Uterus (tissue), 4 donors: ENCODE data around the gene CDCA3. TPM values are rescaled to one million over a fixed set of nuclear protein-coding genes. Genes with fewer than 3 reads are reported as not detected.

ENCODE experiments used
- DNase-seq, 2 donors: peaks; one replicate each; pipeline ENCODE4 v3.0.0-alpha.2; 2019 to 2020
- H3K27ac ChIP-seq, 2 donors: fragments of 200-600 bp; sonication (generic); 1 replicate in 1 of 2; 2 replicates in 1 of 2; pipeline ENCODE4 v1.5.1; 2016 to 2018
- H3K27me3 ChIP-seq, 2 donors: fragments of 200-600 bp; sonication (generic); one replicate each; pipeline ENCODE4 v1.5.1; 2018 to 2019; ENCODE audit warnings: control low read depth in 1 of 2
- H3K36me3 ChIP-seq, 2 donors: fragments of 200-600 bp; sonication (generic); one replicate each; pipeline ENCODE4 v1.5.1; 2019; ENCODE audit warnings: control low read depth in 1 of 2
- H3K4me1 ChIP-seq, 2 donors: fragments of 200-600 bp; sonication (generic); one replicate each; pipeline ENCODE4 v1.5.1; 2018 to 2019; ENCODE audit warnings: control low read depth in 1 of 2
- H3K4me3 ChIP-seq, 2 donors: fragments of 200-600 bp; sonication (generic); 1 replicate in 1 of 2; 2 replicates in 1 of 2; pipeline ENCODE4 v1.5.1; 2018 to 2019; ENCODE audit warnings: mild to moderate bottlenecking in 1 of 2
- H3K9me3 ChIP-seq, 2 donors: fragments of 200-600 bp; sonication (generic); one replicate each; pipeline ENCODE4 v1.5.1; 2019; ENCODE audit warnings: control low read depth in 1 of 2
- CTCF ChIP-seq, 4 experiments: fragments of 200-600 bp in 2 of 4; fragments of 450-650 bp in 2 of 4; sonication (generic) in 2 of 4; IDR thresholded peaks; one replicate each; pipeline ENCODE4 v1.5.1; 2016 to 2019; ENCODE audit warnings: antibody characterized with exemption in 4 of 4, mild to moderate bottlenecking in 2 of 4, moderate library complexity in 1 of 4
- POLR2A ChIP-seq, 2 donors: fragments of 450-650 bp; IDR thresholded peaks; one replicate each; pipeline ENCODE4 v1.6.1; 2016; ENCODE audit warnings: antibody characterized with exemption in 2 of 2, mild to moderate bottlenecking in 1 of 2, moderate library complexity in 1 of 2
- intact Hi-C: fragments of 100-400 bp; cut with DNase I; formaldehyde crosslinking; loops from one replicate; pipeline ENCODE4 v1.15.1; 2023; ENCODE audit warnings: low total_unique reads
- total RNA-seq, 4 donors: library from RNA; depleted of rRNA in 3 of 4; stranded (reverse); fragments of >200 nt in 3 of 4; gene quantifications; one replicate each; pipeline versions ENCODE4 v1.1.0 to v1.2.4, GENCODE V29; 2014 to 2023
- donor health status: DM: yes; HTN: yes; CAD: no.

The CDCA3 gene
- total RNA-seq, 4 donors from 2014 or later, result 0.76 to 9.6 TPM; not detected in 2

DNA sequence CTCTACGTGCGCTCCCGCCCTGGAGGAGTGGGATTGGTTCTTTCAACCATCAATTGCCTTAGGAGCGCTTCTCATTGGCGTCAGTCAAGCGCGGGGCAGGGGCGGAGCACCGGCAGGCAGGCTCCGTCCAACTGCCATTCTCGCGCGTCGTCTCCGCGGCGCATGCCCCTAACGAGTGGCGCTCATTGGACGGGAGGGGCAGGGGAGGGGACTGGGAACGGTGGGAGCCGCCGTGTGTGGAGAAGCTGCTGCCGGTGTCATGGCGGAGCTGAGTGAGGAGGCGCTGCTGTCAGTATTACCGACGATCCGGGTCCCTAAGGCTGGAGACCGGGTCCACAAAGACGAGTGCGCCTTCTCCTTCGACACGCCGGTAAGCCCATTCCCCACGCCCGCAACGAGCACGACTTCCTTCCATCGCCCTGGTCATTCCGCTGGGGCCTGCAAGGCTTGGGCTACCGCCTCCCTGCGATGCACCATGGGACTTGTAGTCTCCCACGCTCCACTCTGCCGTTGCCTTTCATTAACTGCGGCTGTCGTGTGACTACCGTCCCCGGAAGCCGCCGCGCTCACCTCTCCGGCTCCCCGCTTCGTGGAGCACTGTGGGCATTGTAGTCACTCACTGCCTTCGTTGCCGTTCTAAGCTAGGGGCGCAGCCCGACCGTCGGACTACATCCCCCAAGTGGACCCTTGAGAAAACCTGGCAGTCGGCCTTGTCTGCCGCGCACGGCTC lies 1.0 kb upstream of the CDCA3 start, which contains the start of gene USP5:
Gene USP5 (plus strand): TSS at position 230 of the 730 bp plus-strand sequence. CDS start 30 bp downstream, at position 260.
- peak within 1 kb of the TSS; percentile 88 to 91 for H3K27ac ChIP-seq
- no peaks in the 10 kb centered on the region for H3K36me3 ChIP-seq
- no peaks in the 10 kb centered on the region for H3K4me1 ChIP-seq
- DNase-seq, result peak; percentile 98 to 99
- H3K4me3 ChIP-seq, result peak within 1 kb of the TSS; percentile 50 to 77
- intact Hi-C loops, result no loop called here
- H3K9me3 ChIP-seq, result no peaks in the 10 kb centered on the region
- TF ChIP-seq CTCF (IDR thresholded peaks at IDR 0.05) (peak in 1 of 4 experiments; percentile 27), POLR2A (IDR thresholded peaks at IDR 0.05) (peak in 1 of 2 donors; percentile 59)
- no peaks in the 10 kb centered on the region for H3K27me3 ChIP-seq

- no peaks in the 10 kb centered on the region for H3K9me3 ChIP-seq
- intact Hi-C loops, result no loop called here
- H3K4me1 ChIP-seq, result no peaks in the 10 kb centered on the region
- peak overlapping the region in 1 of 2 donors; percentile 77 for H3K4me3 ChIP-seq
- H3K36me3 ChIP-seq, result no peaks in the 10 kb centered on the region
- H3K27me3 ChIP-seq, result no peaks in the 10 kb centered on the region
- peak overlapping the region in 1 of 2 donors; percentile 88 for H3K27ac ChIP-seq
- DNase-seq, result no peak
- TF ChIP-seq CTCF (IDR thresholded peaks at IDR 0.05) (no peak), POLR2A (IDR thresholded peaks at IDR 0.05) (no peak)
Observed at GRCh38 chr12:6850796-6851152, 312 bp downstream of the CDCA3 start.

GRCh38 chr12:6849976-6850560 lies 1.0 kb downstream of the CDCA3 start:
- TF ChIP-seq CTCF (IDR thresholded peaks at IDR 0.05) (no peak), POLR2A (IDR thresholded peaks at IDR 0.05) (no peak)
- no peaks in the 10 kb centered on the region for H3K27me3 ChIP-seq
- H3K27ac ChIP-seq, result no peak overlapping the region
- H3K36me3 ChIP-seq, result no peaks in the 10 kb centered on the region
- intact Hi-C loops, result no loop called here
- H3K4me1 ChIP-seq, result no peaks in the 10 kb centered on the region
- no peak for DNase-seq
- no peak overlapping the region for H3K4me3 ChIP-seq
- no peaks in the 10 kb centered on the region for H3K9me3 ChIP-seq

DNA sequence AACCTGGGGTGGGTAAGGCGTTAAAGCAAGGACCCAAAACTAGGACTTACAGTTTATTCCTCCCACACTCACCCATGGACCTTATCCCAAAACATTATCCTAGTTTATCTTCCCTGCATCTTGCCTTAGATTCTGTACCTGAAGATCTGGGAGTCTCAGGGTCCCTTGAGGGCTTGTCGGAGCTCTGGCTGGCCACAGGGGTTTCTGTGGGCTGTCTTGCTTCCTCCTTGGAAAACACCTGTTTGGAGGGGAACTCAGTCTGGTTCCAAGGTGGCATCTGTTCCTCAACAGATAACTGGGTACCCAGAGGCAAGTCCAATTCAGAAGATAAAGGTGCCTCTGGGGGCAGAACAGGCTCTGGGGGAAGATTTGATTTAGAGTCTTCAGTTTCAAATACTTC lies 1.7 kb downstream of the CDCA3 start:
- no peaks in the 10 kb centered on the region for H3K27me3 ChIP-seq
- no peak for DNase-seq
- H3K4me3 ChIP-seq, result no peak overlapping the region
- H3K36me3 ChIP-seq, result no peaks in the 10 kb centered on the region
- H3K9me3 ChIP-seq, result no peaks in the 10 kb centered on the region
- H3K4me1 ChIP-seq, result no peaks in the 10 kb centered on the region
- TF ChIP-seq CTCF (IDR thresholded peaks at IDR 0.05) (no peak), POLR2A (IDR thresholded peaks at IDR 0.05) (no peak)
- intact Hi-C loops, result no loop called here
- no peak overlapping the region for H3K27ac ChIP-seq

- intact Hi-C loops, result no loop called here
- no peaks in the 10 kb centered on the region for H3K27me3 ChIP-seq
- H3K4me3 ChIP-seq, result no peak overlapping the region
- H3K27ac ChIP-seq, result no peak overlapping the region
- no peaks in the 10 kb centered on the region for H3K36me3 ChIP-seq
- no peaks in the 10 kb centered on the region for H3K4me1 ChIP-seq
- TF ChIP-seq POLR2A (IDR thresholded peaks at IDR 0.05) (no peak), CTCF (IDR thresholded peaks at IDR 0.05) (no peak)
- H3K9me3 ChIP-seq, result no peaks in the 10 kb centered on the region
- DNase-seq, result no peak
Observed at GRCh38 chr12:6847676-6848075, 3.4 kb downstream of the CDCA3 start.
